ENCODE measurements around the gene MOG. TPM values are rescaled to one million over a fixed set of nuclear protein-coding genes. Genes with fewer than 3 reads are reported as not detected.

The MOG gene
- total RNA-seq, 6 experiments from 2014 or later: not detected

- H3K9me3 ChIP-seq: no peaks in the 10 kb centered on the region
- ATAC-seq: no peak
- DNase-seq: no peak
- no peaks in the 10 kb centered on the region for H3K4me1 ChIP-seq
- no peak for TF ChIP-seq CTCF (IDR thresholded peaks at IDR 0.05)
- no peak for TF ChIP-seq POLR2A (IDR thresholded peaks at IDR 0.05)
- intact Hi-C loops (cut with DNase I): no loop called here
- peaks cover 0 to 4% of the 10 kb centered on the region in 2 donors for H3K27me3 ChIP-seq
- WGBS (ENCODE audit: insufficient coverage, low coverage, low lambda C conversion rate, missing lambda C conversion rate): 11% methylated on average over 2 of the region's 2 CpGs
- no peak overlapping the region for H3K4me3 ChIP-seq
- no peaks in the 10 kb centered on the region for H3K36me3 ChIP-seq
- no peak overlapping the region for H3K27ac ChIP-seq
These were observed 20.2 kb downstream of the MOG start for GRCh38 chr6:29676981-29677601.

- 74% methylated on average over 5 of the region's 5 CpGs for WGBS (ENCODE audit: insufficient coverage, low coverage, low lambda C conversion rate, missing lambda C conversion rate)
- no peak for TF ChIP-seq CTCF (IDR thresholded peaks at IDR 0.05)
- no peak for TF ChIP-seq POLR2A (IDR thresholded peaks at IDR 0.05)
- Histone ChIP-seq H3K9me3 (no peaks in the 10 kb centered on the region), H3K27me3 (peaks cover 0 to 4% of the 10 kb centered on the region in 2 donors), H3K4me3 (no peak overlapping the region), H3K4me1 (no peaks in the 10 kb centered on the region), H3K27ac (no peak overlapping the region), H3K36me3 (no peaks in the 10 kb centered on the region)
- DNase-seq (no peak), ATAC-seq (no peak)
- intact Hi-C loops (cut with DNase I): no loop called here
These were observed 21.2 kb downstream of the MOG start for GRCh38 chr6:29678114-29678513.

- no peak overlapping the region for H3K27ac ChIP-seq
- DNase-seq (no peak), ATAC-seq (no peak)
- TF ChIP-seq CTCF (IDR thresholded peaks at IDR 0.05): no peak
- TF ChIP-seq POLR2A (IDR thresholded peaks at IDR 0.05): no peak
- 74% methylated on average over 7 of the region's 13 CpGs for WGBS (ENCODE audit: insufficient coverage, low coverage, low lambda C conversion rate, missing lambda C conversion rate)
- H3K36me3 ChIP-seq: no peaks in the 10 kb centered on the region
- intact Hi-C loops (cut with DNase I): no loop called here
- no peaks in the 10 kb centered on the region for H3K9me3 ChIP-seq
- no peak overlapping the region for H3K4me3 ChIP-seq
- no peaks in the 10 kb centered on the region for H3K4me1 ChIP-seq
- peaks cover 0 to 4% of the 10 kb centered on the region in 2 donors for H3K27me3 ChIP-seq
These were observed 23.1 kb downstream of the MOG start for GRCh38 chr6:29679962-29680361.

GRCh38 chr6:29680416-29680815, 23.5 kb downstream of the MOG start:
- Histone ChIP-seq H3K27ac (no peak overlapping the region), H3K36me3 (no peaks in the 10 kb centered on the region), H3K4me1 (no peaks in the 10 kb centered on the region), H3K27me3 (peaks cover 0 to 4% of the 10 kb centered on the region in 2 donors), H3K9me3 (no peaks in the 10 kb centered on the region), H3K4me3 (no peak overlapping the region)
- WGBS (ENCODE audit: insufficient coverage, low coverage, low lambda C conversion rate, missing lambda C conversion rate): 36% methylated on average over 11 of the region's 24 CpGs
- no peak for DNase-seq
- TF ChIP-seq CTCF (IDR thresholded peaks at IDR 0.05) (no peak), POLR2A (IDR thresholded peaks at IDR 0.05) (no peak)
- intact Hi-C loops (cut with DNase I): no loop called here
- no peak for ATAC-seq
